GM21526 (cell line): ENCODE measurements around the gene TDRD1.

Experiments
- ATAC-seq: cut with Tn5 transposase; IDR thresholded peaks from one replicate; pipeline ENCODE4 v1.9.1; 2021; ENCODE audit warnings: moderate library complexity; ENCODE audit not compliant: unreplicated experiment, low FRiP score

Gene TDRD1

GRCh38 chr10:114232561-114233176 is 53.5 kb downstream of the TDRD1 start:
- no peak for ATAC-seq

DNA sequence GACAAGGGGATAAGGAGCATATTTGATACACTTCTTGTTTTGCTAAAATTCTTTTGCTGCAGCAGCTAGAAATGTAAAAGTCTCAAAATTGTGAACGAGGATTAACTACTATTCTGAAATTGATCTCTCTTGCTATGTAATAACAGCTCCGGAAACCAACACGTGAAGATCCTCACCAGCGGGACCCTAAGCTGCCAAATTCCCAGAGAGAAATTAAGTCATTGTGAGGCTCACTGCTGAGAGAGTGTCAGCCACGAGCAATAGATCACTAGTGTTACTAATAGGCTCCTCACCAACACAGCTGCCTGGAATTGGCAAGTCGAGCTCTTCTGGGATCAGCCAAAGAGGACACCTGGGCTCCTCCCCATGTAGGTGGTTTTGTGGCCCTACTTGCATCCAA is 54.3 kb downstream of the TDRD1 start:
- ATAC-seq: no peak

DNA sequence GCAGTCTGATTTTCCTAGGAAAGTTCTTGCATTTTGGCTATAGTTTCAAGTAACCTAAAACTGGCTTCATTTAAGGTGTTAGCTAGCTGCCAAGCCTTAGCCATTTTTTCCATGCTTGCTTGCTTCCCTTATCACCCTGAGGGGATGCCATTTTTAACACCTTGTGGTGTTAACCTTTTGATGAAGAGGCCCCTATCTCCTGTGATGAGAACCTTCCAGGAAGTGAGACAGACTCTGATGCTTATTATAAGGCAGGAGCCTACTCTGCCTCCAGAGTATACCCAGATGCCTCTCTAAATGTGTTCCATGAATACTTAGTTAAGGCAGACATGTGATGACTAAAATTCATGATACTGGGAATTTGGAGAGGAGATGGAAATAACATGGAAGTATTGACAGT is 55.0 kb downstream of the TDRD1 start:
- no peak for ATAC-seq

GRCh38 chr10:114239117-114239993 is 60.2 kb downstream of the TDRD1 start, which contains the start of gene VWA2:
TSS of gene VWA2 (plus strand) at chr10:114239254. CDS start at chr10:114248714, 9,460 bp downstream.
- ATAC-seq: peak; percentile 50

GRCh38 chr10:114239994-114240345 is 60.8 kb downstream of the TDRD1 start:
- no peak for ATAC-seq

- ATAC-seq: no peak
These were observed 63.1 kb downstream of the TDRD1 start for GRCh38 chr10:114242235-114242634.

DNA sequence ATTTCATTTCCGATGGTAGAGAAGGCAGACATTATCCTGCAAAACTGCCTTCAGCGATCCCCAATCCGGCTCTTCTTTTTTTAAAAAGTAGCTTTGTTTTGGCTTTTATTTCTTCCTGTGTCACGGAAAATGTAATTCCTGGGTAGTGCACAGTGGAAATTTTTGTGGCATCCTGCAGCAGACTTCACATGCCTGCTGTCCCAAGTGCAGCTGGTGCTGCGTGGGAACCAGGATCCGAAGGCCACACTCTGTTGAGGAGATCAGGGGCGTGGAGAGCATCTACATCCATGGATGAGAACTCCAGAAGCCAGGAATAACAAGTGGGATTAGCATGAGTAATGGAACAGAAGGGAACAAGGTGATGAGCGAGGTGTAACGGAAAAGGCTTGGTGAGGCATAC is 64.5 kb downstream of the TDRD1 start:
- ATAC-seq: no peak

GRCh38 chr10:114244126-114244525 is 65.0 kb downstream of the TDRD1 start:
- no peak for ATAC-seq

- no peak for ATAC-seq
These were observed 66.1 kb downstream of the TDRD1 start for GRCh38 chr10:114245121-114245791.

DNA sequence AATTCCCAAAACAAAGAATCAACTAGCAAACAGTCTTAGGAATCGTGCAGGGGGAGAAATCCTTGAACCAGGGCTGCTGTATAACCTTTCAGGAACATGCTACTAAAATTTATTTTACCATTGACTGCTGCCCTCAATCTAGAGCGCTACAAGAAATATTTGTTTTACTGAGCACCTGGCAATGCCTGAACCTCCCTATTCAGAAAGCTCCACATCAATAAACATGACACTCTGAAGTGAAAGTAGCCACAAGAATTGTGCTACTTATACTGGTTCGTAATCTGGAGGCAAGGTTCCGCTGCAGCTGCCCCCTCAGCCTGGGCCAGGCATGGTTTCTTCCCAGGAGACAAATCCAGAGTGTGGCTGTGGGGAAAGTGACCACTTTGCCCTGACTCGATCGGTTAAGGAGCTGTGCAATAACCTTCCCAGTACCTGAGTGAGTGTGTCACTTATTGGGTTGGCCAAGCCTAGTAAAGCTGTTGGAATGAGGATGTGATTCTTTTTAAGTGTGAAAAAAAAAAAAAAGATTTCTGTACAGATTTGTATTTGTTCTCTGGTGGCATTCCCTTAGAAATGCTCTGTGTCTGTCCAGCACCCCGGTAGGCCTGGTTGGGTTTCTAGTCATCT is 67.6 kb downstream of the TDRD1 start:
- no peak for ATAC-seq

DNA sequence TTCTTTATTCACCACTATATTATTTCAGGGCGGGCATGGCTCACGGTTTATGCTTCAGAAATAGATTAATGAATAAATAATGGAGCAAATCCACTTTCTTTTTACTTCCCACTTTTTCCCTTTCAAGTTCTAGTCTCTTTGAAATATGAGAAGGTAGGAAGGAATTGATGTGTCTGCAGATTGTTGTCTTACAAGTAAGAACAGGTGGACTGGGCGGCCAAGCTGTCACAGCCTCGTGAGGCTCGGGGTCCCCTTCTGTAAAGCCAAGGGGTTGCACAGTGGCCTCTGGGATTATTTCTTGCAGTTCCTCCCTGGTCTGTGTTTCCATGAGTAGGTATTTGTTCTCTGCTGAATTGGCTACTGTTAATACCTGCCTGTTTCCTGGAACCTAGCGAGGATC is 71.1 kb downstream of the TDRD1 start:
- no peak for ATAC-seq

- ATAC-seq: no peak
These were observed 71.6 kb downstream of the TDRD1 start for GRCh38 chr10:114250716-114251115.

DNA sequence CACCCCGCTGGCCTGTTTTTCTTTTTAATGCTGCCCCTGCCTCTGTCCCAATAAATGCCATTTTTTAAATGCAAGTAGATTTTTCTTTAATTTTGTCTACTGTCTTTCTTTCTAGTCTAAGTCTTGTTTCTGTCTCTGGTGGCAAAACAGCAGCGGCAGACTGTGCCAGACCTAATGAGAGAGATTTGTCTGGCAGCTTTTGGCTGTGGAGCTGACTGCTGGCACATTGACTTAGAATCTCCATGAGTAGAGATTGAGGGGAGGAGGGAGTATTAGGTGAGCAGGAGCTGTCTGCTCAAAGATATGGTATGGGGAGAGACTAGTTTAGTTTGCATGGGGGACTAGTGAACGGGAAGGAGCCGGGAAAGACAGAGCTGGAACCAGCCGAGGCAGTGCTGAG is 72.9 kb downstream of the TDRD1 start:
- no peak for ATAC-seq

- no peak for ATAC-seq
These were observed 73.7 kb downstream of the TDRD1 start for GRCh38 chr10:114252883-114253282.

- no peak for ATAC-seq
These were observed 76.1 kb downstream of the TDRD1 start for GRCh38 chr10:114255227-114255626.

DNA sequence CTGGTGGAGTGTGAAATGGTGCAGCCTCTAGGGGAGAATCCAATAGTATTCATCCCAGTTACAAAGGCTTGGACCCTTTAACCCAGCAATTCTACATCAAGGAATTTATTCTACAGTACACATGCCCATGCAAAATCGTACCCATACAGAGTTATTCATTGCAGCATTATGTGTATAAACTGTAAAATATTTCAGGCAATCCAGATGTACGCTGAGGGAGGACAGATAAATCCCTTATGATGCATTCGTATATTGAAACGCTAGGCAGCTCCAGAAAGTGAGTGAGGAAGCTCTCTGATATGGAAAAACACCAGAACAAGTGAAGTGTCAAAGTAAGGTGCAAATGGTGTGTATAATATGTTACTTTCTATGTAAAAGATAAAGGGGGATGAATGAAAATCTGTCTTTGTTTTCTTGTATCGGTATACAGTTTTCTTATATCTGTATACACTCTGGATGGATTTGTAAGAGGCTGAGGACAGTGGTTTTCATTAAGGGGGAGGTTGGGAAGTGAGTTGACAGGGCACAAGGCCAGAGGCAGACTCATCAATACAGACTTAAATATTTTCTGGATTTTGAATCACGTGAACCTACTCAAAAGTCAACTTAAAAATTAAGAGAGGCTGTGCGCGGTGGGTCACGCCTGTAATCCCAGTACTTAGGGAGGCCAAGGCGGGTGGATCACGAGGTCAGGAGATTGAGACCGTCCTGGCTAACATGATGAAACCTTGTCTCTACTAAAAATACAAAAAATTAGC is 77.0 kb downstream of the TDRD1 start:
- ATAC-seq: no peak

DNA sequence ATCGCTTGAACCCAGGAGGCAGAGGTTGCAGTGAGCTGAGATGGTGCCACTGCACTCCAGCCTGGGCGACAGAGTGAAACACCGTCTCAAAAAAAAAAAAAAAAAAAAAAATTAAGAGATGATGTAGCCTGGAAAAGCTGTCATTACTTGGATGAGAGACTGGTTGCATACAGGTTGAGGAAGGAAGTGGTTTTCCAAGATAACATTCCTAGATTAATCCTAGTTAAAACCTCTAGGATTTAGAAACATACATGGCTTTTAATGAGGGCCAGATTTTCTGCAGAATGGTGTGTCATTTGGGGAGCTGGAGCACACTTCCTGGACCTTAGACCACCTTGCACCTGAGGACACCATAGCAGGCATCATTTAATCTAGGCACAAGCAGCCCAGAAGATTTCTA is 77.7 kb downstream of the TDRD1 start:
- ATAC-seq: no peak

GRCh38 chr10:114257498-114257897 is 78.3 kb downstream of the TDRD1 start:
- ATAC-seq: no peak

DNA sequence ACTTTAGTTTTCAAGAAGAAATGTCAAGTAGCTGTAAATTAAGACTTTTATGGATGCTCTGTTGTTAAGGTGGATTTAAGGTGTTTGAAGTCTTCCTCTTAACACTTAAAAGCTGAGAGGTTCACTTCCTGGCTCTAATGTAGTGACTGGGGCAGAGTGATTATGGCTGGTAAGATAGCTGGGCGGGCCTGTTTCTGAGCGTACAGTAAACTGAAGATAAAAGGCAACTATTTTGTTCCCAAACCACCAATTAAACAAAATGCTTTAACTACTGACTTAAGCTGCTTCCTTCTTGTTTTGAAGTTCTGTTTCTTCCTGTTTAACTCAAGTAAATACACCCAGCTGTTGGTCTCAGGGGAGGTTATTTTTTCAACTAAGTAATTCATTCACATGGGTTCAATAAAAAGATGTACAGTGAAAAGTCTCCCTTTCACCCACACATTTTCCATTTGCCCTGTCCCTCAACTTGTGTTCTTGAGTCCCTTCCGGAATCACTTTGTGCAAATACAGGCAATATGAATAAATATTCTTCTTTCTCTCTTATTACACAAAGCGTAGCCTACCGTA is 79.2 kb downstream of the TDRD1 start:
- no peak for ATAC-seq

- no peak for ATAC-seq
These were observed 80.7 kb downstream of the TDRD1 start for GRCh38 chr10:114259824-114260223.
